ENCODE data around the gene GNG4. TPM values are rescaled to one million over a fixed set of nuclear protein-coding genes. Genes with fewer than 3 reads are reported as not detected.

GNG4 gene
- total and polyA plus RNA-seq, 9 of the 15 experiments (the other 6 are each of a cell fraction or from before 2014, with no cell fraction given): 0.06 to 0.58 (median 0.08) TPM; not detected in 4

- under 1% methylated on average over 8 of the region's 8 CpGs for WGBS (ENCODE audit: insufficient coverage, low coverage, missing lambda C conversion rate)
- CTCF ChIA-PET (ENCODE audit: low intra/inter-chr PET ratio): no interaction called here
Observed at GRCh38 chr1:235624721-235625333, 24.8 kb downstream of the GNG4 start.

DNA sequence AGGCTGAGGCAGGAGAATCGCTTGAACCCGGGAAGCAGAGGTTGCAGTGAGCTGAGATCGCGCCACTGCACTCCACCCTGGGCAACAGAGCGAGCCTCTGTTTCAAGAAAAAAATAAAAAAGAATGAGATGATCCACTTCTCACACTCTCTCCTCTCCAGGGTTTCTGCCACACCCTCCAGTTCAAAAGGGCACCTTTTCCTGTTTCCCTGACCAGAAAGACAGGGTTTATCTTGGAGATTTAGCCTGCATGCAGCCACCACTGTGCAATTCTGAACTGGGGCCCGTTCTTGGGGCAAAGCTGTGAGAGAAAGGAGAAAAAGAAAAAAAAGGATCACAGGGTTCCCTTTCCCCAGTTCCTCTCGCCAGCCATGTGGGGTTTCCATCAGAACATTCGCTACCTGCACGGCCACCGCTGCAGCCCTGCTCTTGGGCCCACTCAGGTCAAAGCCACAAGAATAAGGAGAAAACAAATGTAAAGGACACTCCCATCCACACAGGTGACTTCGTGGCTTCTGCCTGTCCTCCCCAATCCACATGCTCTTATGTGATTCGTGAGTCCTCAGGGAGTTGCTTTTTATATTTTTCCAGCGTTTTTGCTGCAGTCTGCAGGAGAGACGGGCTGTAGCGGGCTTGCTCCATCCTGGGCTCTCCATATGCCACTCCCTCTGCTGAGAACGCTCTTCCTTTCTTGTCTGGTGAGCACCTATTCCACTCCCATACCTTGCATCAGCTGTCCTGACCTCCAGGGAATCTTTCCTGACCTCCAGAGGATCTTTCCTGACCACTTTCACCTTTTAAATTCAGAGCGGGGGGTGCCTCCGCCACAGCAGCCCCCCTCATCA, 26.4 kb downstream of the GNG4 start:
- H3K4me1 ChIP-seq (replicated peaks in 1 of 2; ENCODE audit: control insufficient read depth in 2 of 2, insufficient read depth in 2 of 2, low read length in 2 of 2): no peaks in the 10 kb centered on the region
- no peaks in the 10 kb centered on the region for H3K9me3 ChIP-seq (replicated peaks; ENCODE audit: control insufficient read depth, insufficient read depth, low read depth, low read length)
- intact Hi-C loops (cut with micrococcal nuclease): no loop called here
- WGBS (ENCODE audit: insufficient coverage, low coverage, missing lambda C conversion rate): 1% methylated on average over 18 of the region's 18 CpGs
- ChIA-PET CTCF (ENCODE audit: low intra/inter-chr PET ratio) (no interaction called here), POLR2A (interaction anchor here (0.6 to 0.7 kb wide), 2 partner anchors 48 to 95 kb away, joined by 3 read pairs; no protein-coding TSS in a partner anchor)
- H3K79me2 ChIP-seq (ENCODE audit: control insufficient read depth, insufficient read depth, low read length): no peaks in the 10 kb centered on the region
- FAIRE-seq: no peak
- H3K4me3 ChIP-seq: no peak overlapping the region
- H3K9me1 ChIP-seq (ENCODE audit: control insufficient read depth, insufficient read depth, low read length): no peaks in the 10 kb centered on the region
- H3K36me3 ChIP-seq (ENCODE audit: control insufficient read depth, insufficient read depth, low read length): no peaks in the 10 kb centered on the region
- BruUV-seq (replicated peaks): no TSS peak
- in situ Hi-C loops (cut with MboI): no loop called here
- no peak for DNase-seq (ENCODE audit: extremely low read depth in 1 of 4, low spot score in 3 of 4)
- no peak overlapping the region for H2AFZ ChIP-seq (ENCODE audit: low read depth, low read length)
- no peak; the same call in 1 of the 3 replicates for ATAC-seq
- no peak overlapping the region for H3K4me2 ChIP-seq (ENCODE audit: insufficient read depth, low read length)
- 0 out of 2 replicates have a peak, but pooled peaks cover 2% of the 10 kb centered on the region for H4K20me1 ChIP-seq (replicated peaks; ENCODE audit: control insufficient read depth, insufficient read depth, low read length)
- peaks cover 36 to 59% of the 10 kb centered on the region in 2 experiments for H3K27me3 ChIP-seq (ENCODE audit: control insufficient read depth in 2 of 2, insufficient read depth in 2 of 2, low read length in 2 of 2)
- no peak overlapping the region for H3K9ac ChIP-seq (ENCODE audit: insufficient read depth in 1 of 2, low read depth in 2 of 2, low read length in 2 of 2)
- H3K27ac ChIP-seq (ENCODE audit: extremely low read depth, low read depth, low read length): no peak overlapping the region
- TF ChIP-seq ETV6 (IDR thresholded peaks at IDR 0.05; ENCODE audit: borderline replicate concordance in 1 of 2, low read depth in 2 of 2, low read length in 1 of 2) (no peak), ETV6 (CRISPR knock-in tag; IDR thresholded peaks at IDR 0.05; ENCODE audit: borderline replicate concordance) (no peak), BMI1 (IDR thresholded peaks at IDR 0.05; ENCODE audit: low read length) (no peak), FOSL1 (tag; conservative IDR thresholded peaks at IDR 0.05) (no peak), MYC (IDR thresholded peaks at IDR 0.05; ENCODE audit: low read depth, low read length) (no peak), MYC (CRISPR knock-in tag; IDR thresholded peaks at IDR 0.05; ENCODE audit: borderline replicate concordance, low read depth) (no peak), TRIM25 (IDR thresholded peaks at IDR 0.05; ENCODE audit: borderline replicate concordance) (no peak), PTRF (tag; IDR thresholded peaks at IDR 0.05) (no peak)

More at GRCh38 chr1:235624721-235625333, 24.8 kb downstream of the GNG4 start:
- Histone ChIP-seq H3K79me2 (ENCODE audit: control insufficient read depth, insufficient read depth, low read length) (no peaks in the 10 kb centered on the region), H3K27ac (ENCODE audit: extremely low read depth, low read depth, low read length) (no peak overlapping the region), H3K27me3 (ENCODE audit: control insufficient read depth in 2 of 2, insufficient read depth in 2 of 2, low read length in 2 of 2) (peaks cover 36 to 70% of the 10 kb centered on the region in 2 experiments; a peak in 4 of 5 replicates), H3K36me3 (ENCODE audit: control insufficient read depth, insufficient read depth, low read length) (no peaks in the 10 kb centered on the region), H3K4me1 (replicated peaks in 1 of 2; ENCODE audit: control insufficient read depth in 2 of 2, insufficient read depth in 2 of 2, low read length in 2 of 2) (no peaks in the 10 kb centered on the region), H3K4me3 (no peak overlapping the region), H3K4me2 (ENCODE audit: insufficient read depth, low read length) (no peak overlapping the region), H4K20me1 (replicated peaks; ENCODE audit: control insufficient read depth, insufficient read depth, low read length) (0 out of 2 replicates have a peak, but pooled peaks cover 2% of the 10 kb centered on the region), H3K9ac (ENCODE audit: insufficient read depth in 1 of 2, low read depth in 2 of 2, low read length in 2 of 2) (no peak overlapping the region), H2AFZ (ENCODE audit: low read depth, low read length) (no peak overlapping the region), H3K9me1 (ENCODE audit: control insufficient read depth, insufficient read depth, low read length) (no peaks in the 10 kb centered on the region), H3K9me3 (replicated peaks; ENCODE audit: control insufficient read depth, insufficient read depth, low read depth, low read length) (no peaks in the 10 kb centered on the region)
- intact Hi-C loops (cut with micrococcal nuclease): no loop called here
- TF ChIP-seq STAG1 (CRISPR knock-in tag; IDR thresholded peaks at IDR 0.05; ENCODE audit: borderline replicate concordance) (no peak), KDM1A (IDR thresholded peaks at IDR 0.05) (no peak)
- no TSS peak for BruUV-seq (replicated peaks)
- ATAC-seq (no peak), DNase-seq (ENCODE audit: extremely low read depth in 1 of 4, low spot score in 3 of 4) (no peak), FAIRE-seq (no peak)
- POLR2A ChIA-PET: interaction anchor here (1.3 kb wide), 1 partner anchor 13 kb away, joined by 3 read pairs; no protein-coding TSS in a partner anchor
- in situ Hi-C loops (cut with MboI): no loop called here

Data from K562 (cell line).